Breast epithelium (tissue), 4 donors: ENCODE measurements around the gene SDR39U1. TPM values are rescaled to one million over a fixed set of nuclear protein-coding genes. Genes with fewer than 3 reads are reported as not detected.

Experiments
- DNase-seq, 2 donors: peaks; one replicate each; pipeline ENCODE4 v3.0.0-alpha.2; 2019; ENCODE audit warnings: low spot score in 2 of 2
- H3K27ac ChIP-seq, 2 donors: fragments of 200-600 bp; sonication (generic) in 1 of 2; one replicate each; pipeline ENCODE4 v1.5.1; 2016 to 2019; ENCODE audit warnings: mild to moderate bottlenecking in 1 of 2
- H3K27me3 ChIP-seq, 2 donors: fragments of 200-600 bp; sonication (generic) in 1 of 2; one replicate each; pipeline versions ENCODE4 v1.5.1 to v1.6.0; 2017 to 2019; ENCODE audit warnings: control low read depth in 1 of 2, mild to moderate bottlenecking in 1 of 2
- H3K36me3 ChIP-seq: fragments of 200-600 bp; one replicate; pipeline ENCODE4 v1.5.1; 2019
- H3K4me1 ChIP-seq, 2 donors: fragments of 200-600 bp; sonication (generic); one replicate each; pipeline ENCODE4 v1.5.1; 2016 to 2019; ENCODE audit warnings: control low read depth in 1 of 2
- H3K4me3 ChIP-seq, 3 donors: fragments of 200-600 bp; sonication (generic); 1 replicate in 2 of 3; 2 replicates in 1 of 3; pipeline ENCODE4 v1.5.1; 2016 to 2019; ENCODE audit warnings: mild to moderate bottlenecking in 3 of 3, moderate library complexity in 2 of 3
- H3K9me3 ChIP-seq, 2 donors: fragments of 200-600 bp; sonication (generic) in 1 of 2; one replicate each; pipeline ENCODE4 v1.5.1; 2016 to 2019; ENCODE audit warnings: control low read depth in 1 of 2
- CTCF ChIP-seq, 3 donors: fragments of 450-650 bp; IDR thresholded peaks; one replicate each; pipeline ENCODE4 v1.5.1; 2016 to 2017; ENCODE audit warnings: antibody characterized with exemption in 3 of 3, mild to moderate bottlenecking in 3 of 3, moderate library complexity in 3 of 3
- POLR2A ChIP-seq: fragments of 450-650 bp; IDR thresholded peaks from one replicate; pipeline ENCODE4 v1.6.1; 2016; ENCODE audit warnings: antibody characterized with exemption, mild to moderate bottlenecking, moderate library complexity
- POLR2AphosphoS5 ChIP-seq, 3 donors: sonication (generic); formaldehyde crosslinking; IDR thresholded peaks; one replicate each; pipeline ENCODE4 v1.6.1; 2017; ENCODE audit warnings: antibody characterized with exemption in 3 of 3
- intact Hi-C: fragments of 100-400 bp; cut with DNase I; formaldehyde crosslinking; loops from one replicate; pipeline ENCODE4 v1.15.1; 2023; ENCODE audit warnings: low total_unique reads
- total RNA-seq, 3 donors: library from RNA; depleted of rRNA; stranded (reverse); fragments of >200 nt; gene quantifications; one replicate each; pipeline ENCODE4 v1.1.0, GENCODE V29; 2016

SDR39U1 gene
- total RNA-seq, 3 donors from 2014 or later: 42.1 to 63.4 (median 53.4) TPM

- peaks cover 3 to 11% of the 10 kb centered on the region in 2 donors for H3K4me1 ChIP-seq
- intact Hi-C loops: loop anchor here (5.0 kb wide), 1 partner anchor 53 kb away; no protein-coding TSS in a partner anchor
- no peak for TF ChIP-seq POLR2AphosphoS5 (IDR thresholded peaks at IDR 0.05)
- TF ChIP-seq CTCF (IDR thresholded peaks at IDR 0.05): no peak
- no peak for TF ChIP-seq POLR2A
- no peaks in the 10 kb centered on the region for H3K9me3 ChIP-seq
- H3K27ac ChIP-seq: peak overlapping the region; percentile 69 to 91
- DNase-seq: no peak
- no peaks in the 10 kb centered on the region for H3K27me3 ChIP-seq
- no peaks in the 10 kb centered on the region for H3K36me3 ChIP-seq
- peak overlapping the region; percentile 60 to 95 (median 72) for H3K4me3 ChIP-seq
These were observed 42.4 kb downstream of the SDR39U1 start for GRCh38 chr14:24399999-24400718.

- Histone ChIP-seq H3K27me3 (no peaks in the 10 kb centered on the region), H3K4me3 (peak overlapping the region; percentile 60 to 95 (median 72)), H3K9me3 (no peaks in the 10 kb centered on the region), H3K27ac (peak overlapping the region; percentile 69 to 91), H3K4me1 (peaks cover 3 to 11% of the 10 kb centered on the region in 2 donors), H3K36me3 (no peaks in the 10 kb centered on the region)
- intact Hi-C loops: loop anchor here (5.0 kb wide), 1 partner anchor 52 kb away; no protein-coding TSS in a partner anchor
- TF ChIP-seq POLR2AphosphoS5 (IDR thresholded peaks at IDR 0.05): no peak
- TF ChIP-seq POLR2A: no peak
- DNase-seq: no peak
These were observed 43.1 kb downstream of the SDR39U1 start for GRCh38 chr14:24399447-24399822.

- intact Hi-C loops: loop anchor here (5.0 kb wide), 1 partner anchor 52 kb away; no protein-coding TSS in a partner anchor
- Histone ChIP-seq H3K27me3 (no peaks in the 10 kb centered on the region), H3K4me1 (peaks cover 3 to 11% of the 10 kb centered on the region in 2 donors), H3K9me3 (no peaks in the 10 kb centered on the region), H3K36me3 (no peaks in the 10 kb centered on the region), H3K27ac (peak within 1 kb of the TSS; percentile 69 to 91), H3K4me3 (peak within 1 kb of the TSS; percentile 60 to 95 (median 72))
- no peak for DNase-seq
- no peak for TF ChIP-seq POLR2AphosphoS5 (IDR thresholded peaks at IDR 0.05)
- TF ChIP-seq CTCF (IDR thresholded peaks at IDR 0.05): no peak
- no peak for TF ChIP-seq POLR2A
These were observed 43.7 kb downstream of the SDR39U1 start, which contains the start of gene NYNRIN for GRCh38 chr14:24398653-24399446. Gene NYNRIN (plus strand): TSS chr14:24399003. CDS start chr14:24399247, 244 bp downstream.

- Histone ChIP-seq H3K27ac (peak overlapping the region; percentile 69 to 91), H3K27me3 (no peaks in the 10 kb centered on the region), H3K4me1 (peaks cover 3 to 11% of the 10 kb centered on the region in 2 donors), H3K4me3 (peak overlapping the region; percentile 60 to 95 (median 72)), H3K9me3 (no peaks in the 10 kb centered on the region), H3K36me3 (no peaks in the 10 kb centered on the region)
- TF ChIP-seq POLR2A (no peak), POLR2AphosphoS5 (IDR thresholded peaks at IDR 0.05) (no peak), CTCF (IDR thresholded peaks at IDR 0.05) (no peak)
- intact Hi-C loops: loop anchor here (5.0 kb wide), 1 partner anchor 51 kb away; no protein-coding TSS in a partner anchor
- no peak for DNase-seq
These were observed 44.3 kb downstream of the SDR39U1 start for GRCh38 chr14:24398293-24398652.

- no peak for TF ChIP-seq POLR2AphosphoS5 (IDR thresholded peaks at IDR 0.05)
- no peak for TF ChIP-seq POLR2A
- no peak for TF ChIP-seq CTCF (IDR thresholded peaks at IDR 0.05)
- Histone ChIP-seq H3K4me3 (peak overlapping the region in 1 of 3 donors; percentile 95), H3K27me3 (no peaks in the 10 kb centered on the region), H3K36me3 (no peaks in the 10 kb centered on the region), H3K27ac (peak overlapping the region; percentile 69 to 91), H3K9me3 (no peaks in the 10 kb centered on the region), H3K4me1 (peaks cover 3 to 11% of the 10 kb centered on the region in 2 donors)
- intact Hi-C loops: loop anchor here (5.0 kb wide), 1 partner anchor 50 kb away; no protein-coding TSS in a partner anchor
- no peak for DNase-seq
These were observed 44.8 kb downstream of the SDR39U1 start for GRCh38 chr14:24397639-24398292.
